Jurkat, Clone E6-1 (cell line): ENCODE results near the gene KCNH1. TPM values are rescaled to one million over a fixed set of nuclear protein-coding genes. Genes with fewer than 3 reads are reported as not detected.

ENCODE experiments used
- DNase-seq: peaks from one replicate; pipeline ENCODE4 v3.0.0-alpha.2; 2011; ENCODE audit warnings: low read depth, low spot score
- H3K4me3 ChIP-seq: 2 replicates; pipeline ENCODE4 v1.5.1; 2011; ENCODE audit warnings: mild to moderate bottlenecking, low read length, control low read depth, moderate library complexity
- polyA plus RNA-seq: library from polyadenylated mRNA; unstranded; fragments of >200 nt; gene quantifications from one replicate; pipeline ENCODE4 v1.2.1, GENCODE V29; 2012; ENCODE audit warnings: missing spikeins; ENCODE audit not compliant: insufficient read length, insufficient read depth

The KCNH1 gene
- not detected for polyA plus RNA-seq

GRCh38 chr1:211133836-211134669 lies at the start of gene KCNH1:
TSS of gene KCNH1 (minus strand) at chr1:211134148. CDS start at chr1:211133945, 203 bp downstream.
- peak within 1 kb of the TSS; percentile 15; the same call in 1 of the 2 replicates for H3K4me3 ChIP-seq
- peak; percentile 72 for DNase-seq

- DNase-seq = no peak
- no peak overlapping the region for H3K4me3 ChIP-seq
Observed at GRCh38 chr1:211182746-211183145, 48.8 kb upstream of the KCNH1 start.

- H3K4me3 ChIP-seq = no peak overlapping the region
- no peak for DNase-seq
Observed at GRCh38 chr1:211174375-211174774, 40.4 kb upstream of the KCNH1 start.

- H3K4me3 ChIP-seq = no peak overlapping the region
- no peak for DNase-seq
Observed at GRCh38 chr1:211172657-211173056, 38.7 kb upstream of the KCNH1 start.

GRCh38 chr1:211169353-211169752 lies 35.4 kb upstream of the KCNH1 start:
- H3K4me3 ChIP-seq = no peak overlapping the region
- no peak for DNase-seq

GRCh38 chr1:211158866-211159265 lies 24.9 kb upstream of the KCNH1 start:
- no peak for DNase-seq
- H3K4me3 ChIP-seq = no peak overlapping the region

GRCh38 chr1:211155040-211155439 lies 21.1 kb upstream of the KCNH1 start:
- H3K4me3 ChIP-seq = no peak overlapping the region
- DNase-seq = peak; percentile 29

GRCh38 chr1:211153932-211154331 lies 20.0 kb upstream of the KCNH1 start:
- no peak overlapping the region for H3K4me3 ChIP-seq
- no peak for DNase-seq

- DNase-seq = no peak
- no peak overlapping the region for H3K4me3 ChIP-seq
Observed at GRCh38 chr1:211148366-211148765, 14.4 kb upstream of the KCNH1 start.

GRCh38 chr1:211145944-211146343 lies 12.0 kb upstream of the KCNH1 start:
- H3K4me3 ChIP-seq = no peak overlapping the region
- no peak for DNase-seq

GRCh38 chr1:211135342-211135950 lies 1.5 kb upstream of the KCNH1 start:
- peak; percentile 55 for DNase-seq
- H3K4me3 ChIP-seq = no peak overlapping the region

GRCh38 chr1:211133393-211133835 lies 534 bp downstream of the KCNH1 start:
- H3K4me3 ChIP-seq = peak overlapping the region; percentile 15; the same call in 1 of the 2 replicates
- no peak for DNase-seq

GRCh38 chr1:211132721-211133392 lies 1.1 kb downstream of the KCNH1 start:
- DNase-seq = no peak
- no peak overlapping the region for H3K4me3 ChIP-seq

GRCh38 chr1:211129776-211130175 lies 4.2 kb downstream of the KCNH1 start:
- no peak for DNase-seq
- H3K4me3 ChIP-seq = no peak overlapping the region

GRCh38 chr1:211127166-211127565 lies 6.8 kb downstream of the KCNH1 start:
- no peak overlapping the region for H3K4me3 ChIP-seq
- no peak for DNase-seq

GRCh38 chr1:211126622-211127021 lies 7.3 kb downstream of the KCNH1 start:
- no peak for DNase-seq
- no peak overlapping the region for H3K4me3 ChIP-seq

GRCh38 chr1:211118407-211119102 lies 15.4 kb downstream of the KCNH1 start:
- DNase-seq = no peak
- H3K4me3 ChIP-seq = no peak overlapping the region

- no peak overlapping the region for H3K4me3 ChIP-seq
- no peak for DNase-seq
Observed at GRCh38 chr1:211114446-211114845, 19.5 kb downstream of the KCNH1 start.

GRCh38 chr1:211113566-211113965 lies 20.4 kb downstream of the KCNH1 start:
- no peak for DNase-seq
- H3K4me3 ChIP-seq = no peak overlapping the region
